GM12874 (cell line): ENCODE results near the gene SRRT.

Experiments used
- TF ChIP-seq, protein P1 (sequence below): IDR thresholded peaks from 2 replicates; pipeline ENCODE4 v1.5.1; 2011; ENCODE audit warnings: low read depth, mild to moderate bottlenecking, control low read depth, low read length, moderate library complexity; ENCODE audit not compliant: insufficient read depth

Gene SRRT

DNA sequence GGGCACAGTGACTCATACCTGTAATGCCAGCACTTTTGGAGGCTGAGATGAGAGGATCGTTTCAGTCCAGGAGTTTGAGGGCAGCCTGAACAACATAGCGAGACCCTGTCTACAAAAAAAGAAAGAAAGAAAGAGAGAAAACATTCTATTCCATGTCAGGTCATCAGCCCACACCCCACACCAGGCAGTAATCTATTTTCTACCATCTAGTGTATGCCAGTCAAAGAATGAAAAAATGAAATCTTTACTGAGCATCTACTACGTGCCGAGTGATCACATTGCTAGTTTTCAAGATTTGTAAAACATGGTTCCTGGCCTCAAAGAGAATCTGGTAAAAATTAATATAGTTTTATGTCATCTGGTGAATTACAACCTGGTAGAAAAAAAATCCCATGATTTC is 44.5 kb upstream of the SRRT start:
- TF ChIP-seq, protein P1, sequence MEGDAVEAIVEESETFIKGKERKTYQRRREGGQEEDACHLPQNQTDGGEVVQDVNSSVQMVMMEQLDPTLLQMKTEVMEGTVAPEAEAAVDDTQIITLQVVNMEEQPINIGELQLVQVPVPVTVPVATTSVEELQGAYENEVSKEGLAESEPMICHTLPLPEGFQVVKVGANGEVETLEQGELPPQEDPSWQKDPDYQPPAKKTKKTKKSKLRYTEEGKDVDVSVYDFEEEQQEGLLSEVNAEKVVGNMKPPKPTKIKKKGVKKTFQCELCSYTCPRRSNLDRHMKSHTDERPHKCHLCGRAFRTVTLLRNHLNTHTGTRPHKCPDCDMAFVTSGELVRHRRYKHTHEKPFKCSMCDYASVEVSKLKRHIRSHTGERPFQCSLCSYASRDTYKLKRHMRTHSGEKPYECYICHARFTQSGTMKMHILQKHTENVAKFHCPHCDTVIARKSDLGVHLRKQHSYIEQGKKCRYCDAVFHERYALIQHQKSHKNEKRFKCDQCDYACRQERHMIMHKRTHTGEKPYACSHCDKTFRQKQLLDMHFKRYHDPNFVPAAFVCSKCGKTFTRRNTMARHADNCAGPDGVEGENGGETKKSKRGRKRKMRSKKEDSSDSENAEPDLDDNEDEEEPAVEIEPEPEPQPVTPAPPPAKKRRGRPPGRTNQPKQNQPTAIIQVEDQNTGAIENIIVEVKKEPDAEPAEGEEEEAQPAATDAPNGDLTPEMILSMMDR = no peak

DNA sequence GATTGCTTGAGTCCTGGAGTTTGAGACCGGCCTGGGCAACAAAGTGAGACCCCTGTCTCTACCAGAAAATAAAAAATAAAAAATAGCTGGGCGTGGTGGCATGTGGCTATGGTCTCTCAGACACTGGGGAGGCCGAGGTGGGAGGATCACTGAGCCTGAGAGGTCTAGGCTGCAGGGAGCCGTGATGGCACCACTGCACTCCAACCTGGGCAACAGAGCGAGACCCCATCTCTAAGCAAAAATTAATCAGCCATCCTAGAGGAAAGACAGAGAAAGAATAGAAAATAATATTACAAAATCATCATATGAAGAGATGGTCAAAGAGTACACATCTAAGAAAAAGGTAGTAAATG is 42.6 kb upstream of the SRRT start:
- TF ChIP-seq, protein P1 = no peak

DNA sequence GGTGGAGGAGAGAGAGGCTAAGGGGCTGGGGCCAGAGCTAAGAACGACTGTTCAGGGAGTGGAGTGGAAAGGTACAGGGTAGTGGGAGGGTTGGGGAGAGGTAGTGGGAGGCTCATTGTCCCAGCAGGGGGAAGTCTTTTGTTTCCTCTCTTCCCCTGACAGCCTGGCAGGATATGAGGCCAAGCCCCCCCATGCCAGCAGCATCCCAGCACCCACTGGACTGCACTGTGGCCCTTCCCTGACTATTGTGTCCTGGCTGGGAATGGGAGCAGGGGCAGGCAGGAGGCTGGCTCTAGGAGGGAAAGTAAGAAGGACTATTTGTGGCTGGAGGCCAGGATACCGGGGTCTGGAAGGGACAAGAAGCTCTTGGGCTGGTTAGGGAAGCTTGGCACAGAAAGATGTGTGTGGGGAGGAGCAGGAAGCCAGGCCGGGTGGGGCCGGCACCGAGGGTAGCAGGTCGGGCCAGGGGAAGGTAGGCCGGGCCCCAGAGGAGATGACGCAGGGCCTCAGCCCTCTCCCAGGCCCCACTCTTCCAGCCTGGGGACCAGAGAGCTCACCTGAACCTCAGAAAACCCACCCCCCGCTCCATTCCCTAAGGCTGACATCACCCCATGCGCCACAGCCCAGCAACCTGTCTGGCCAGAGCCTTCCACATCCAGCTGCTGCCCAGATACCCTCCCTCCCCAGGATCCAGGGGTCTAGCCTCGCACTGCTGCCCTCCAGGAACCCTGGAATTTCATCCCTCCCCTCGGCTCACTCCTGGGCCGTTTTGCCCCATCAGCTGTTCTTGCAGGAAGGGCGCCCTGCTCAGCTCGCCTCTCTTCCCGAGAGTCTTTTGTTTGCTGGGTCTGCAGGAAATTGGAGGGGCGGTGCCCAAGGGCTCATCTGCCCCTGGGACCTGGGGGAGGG is 38.7 kb upstream of the SRRT start:
- TF ChIP-seq, protein P1 = no peak

DNA sequence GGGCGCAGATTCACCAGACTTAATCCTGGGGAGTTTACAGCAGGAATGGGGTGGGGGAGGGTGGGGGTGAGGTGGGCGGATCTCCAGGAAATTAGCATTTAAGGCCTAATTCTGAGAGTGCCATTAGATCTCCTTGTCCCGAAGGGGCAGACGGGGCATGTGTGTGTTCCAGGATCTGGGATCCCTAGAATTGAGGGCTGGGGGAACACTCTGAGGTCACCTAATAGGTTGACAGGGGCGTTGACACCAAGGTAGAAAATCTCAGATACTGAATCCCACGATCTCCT is 38.1 kb upstream of the SRRT start:
- TF ChIP-seq, protein P1 = no peak

DNA sequence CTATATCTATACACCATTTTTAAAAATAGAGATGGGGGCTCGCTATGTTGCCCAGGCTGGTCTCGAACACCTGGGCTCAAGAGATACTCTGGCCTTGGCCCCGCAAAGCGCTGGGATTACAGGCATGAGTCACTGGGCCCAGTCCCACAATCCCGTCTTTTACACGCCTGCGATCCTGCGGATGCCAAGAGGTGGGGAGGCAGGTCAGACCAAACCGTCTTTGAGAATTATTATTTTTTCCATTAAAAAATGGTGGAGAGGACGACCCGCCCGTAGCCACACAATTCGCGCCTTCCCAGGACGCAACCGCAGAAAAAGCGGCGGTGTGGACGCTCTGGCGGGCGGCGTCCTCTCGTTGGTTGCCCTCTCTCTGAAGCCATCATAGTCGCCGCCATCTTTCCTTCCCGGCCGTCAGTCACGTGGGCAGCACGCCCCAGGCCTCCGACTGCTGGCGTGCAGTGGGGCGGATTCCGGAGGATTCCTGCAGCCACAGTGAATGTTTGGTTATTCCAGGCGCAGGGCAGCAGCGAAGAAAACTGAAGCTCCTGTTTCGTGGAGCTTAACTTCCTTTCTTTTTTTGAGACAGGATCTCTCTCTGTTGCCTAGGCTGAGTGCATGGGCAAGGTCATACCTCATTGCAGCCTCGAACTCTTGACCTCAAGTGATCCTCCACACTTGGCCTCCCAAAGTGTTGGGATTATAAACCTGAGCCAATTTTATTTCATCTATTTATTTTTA is 37.6 kb upstream of the SRRT start:
- TF ChIP-seq, protein P1 = no peak

DNA sequence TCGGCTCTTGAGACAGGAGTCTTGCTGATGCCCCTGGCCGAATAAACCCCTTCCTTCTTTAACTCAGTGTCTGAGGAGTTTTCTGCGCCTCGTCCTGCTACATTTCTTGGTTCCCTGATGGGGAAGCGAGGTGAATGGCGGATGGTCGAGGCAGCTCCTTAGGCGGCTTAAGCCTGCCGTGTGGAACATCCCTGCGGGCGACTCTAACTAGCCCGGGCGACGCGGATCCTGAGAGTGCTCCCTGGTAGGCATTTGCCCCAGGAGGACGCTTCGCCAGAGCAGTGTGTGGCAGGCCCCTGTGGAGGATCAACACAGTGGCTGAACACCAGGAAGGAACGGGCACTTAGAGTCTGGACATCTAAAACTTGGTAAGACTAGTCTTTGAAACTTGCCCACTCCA is 35.5 kb upstream of the SRRT start:
- TF ChIP-seq, protein P1 = no peak

DNA sequence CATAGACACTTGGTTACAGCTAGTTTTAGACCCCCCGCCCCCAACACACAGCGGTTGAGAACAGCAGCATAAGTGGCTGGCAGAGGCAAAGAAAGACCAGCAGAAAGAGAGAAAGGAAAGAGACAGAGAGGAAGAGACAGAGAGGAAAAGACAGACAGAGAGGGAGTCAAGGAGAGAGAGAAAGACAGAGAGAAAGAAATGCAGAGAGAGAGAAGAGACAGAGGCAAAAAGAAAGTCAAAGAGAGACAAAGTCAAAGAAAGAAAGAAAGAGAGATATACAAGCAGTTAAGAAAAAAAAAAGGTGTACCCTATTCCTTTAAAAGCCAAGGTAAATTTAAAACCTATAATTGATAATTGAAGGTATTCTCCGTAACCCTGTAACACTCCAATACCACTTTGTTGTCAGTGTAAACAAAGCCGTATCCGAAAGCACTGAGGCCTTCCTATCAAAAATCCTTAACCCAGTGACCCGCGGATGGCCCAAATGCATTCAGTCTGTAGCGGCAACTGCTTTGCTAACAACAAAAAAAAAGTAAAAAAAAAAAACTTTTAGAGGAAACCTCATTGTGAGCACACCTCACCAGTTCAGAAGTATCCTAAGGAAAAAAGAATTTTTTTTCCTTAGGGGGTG is 34.3 kb upstream of the SRRT start:
- TF ChIP-seq, protein P1 = no peak
